Neutrophil (primary cell): ENCODE results near the gene SENP7.

Experiments used
- H3K27ac ChIP-seq: fragments of 200-600 bp; sonication (generic); 2 replicates; pipeline ENCODE4 v1.5.1; 2016; ENCODE audit warnings: mild to moderate bottlenecking, moderate library complexity
- H3K27me3 ChIP-seq: fragments of 200-600 bp; sonication (generic); 2 replicates; pipeline ENCODE4 v1.6.0; 2016; ENCODE audit warnings: mild to moderate bottlenecking
- H3K36me3 ChIP-seq: fragments of 200-600 bp; sonication (generic); 2 replicates; pipeline ENCODE4 v1.5.1; 2017
- H3K4me1 ChIP-seq, 2 experiments: fragments of 200-600 bp in 1 of 2; sonication (generic) in 1 of 2; 1 replicate in 1 of 2; 2 replicates in 1 of 2; pipeline versions ENCODE4 v1.5.1 to v1.6.1; 2013 to 2016; ENCODE audit warnings: low read depth in 1 of 2, low read length in 1 of 2, mild to moderate bottlenecking in 1 of 2, moderate library complexity in 1 of 2; ENCODE audit not compliant: control insufficient read depth in 1 of 2, insufficient read depth in 1 of 2
- H3K4me3 ChIP-seq, 2 experiments: fragments of 200-600 bp in 1 of 2; sonication (generic) in 1 of 2; 1 replicate in 1 of 2; 2 replicates in 1 of 2; pipeline ENCODE4 v1.5.1; 2013 to 2016; ENCODE audit warnings: low read depth in 1 of 2, low read length in 1 of 2, mild to moderate bottlenecking in 1 of 2, moderate library complexity in 1 of 2
- H3K9me3 ChIP-seq: fragments of 200-600 bp; sonication (generic); 2 replicates; pipeline ENCODE4 v1.5.1; 2016
- CTCF ChIP-seq: fragments of 200-600 bp; sonication (generic); IDR thresholded peaks from 2 replicates; pipeline ENCODE4 v1.5.1; 2016; ENCODE audit warnings: antibody characterized with exemption

The SENP7 gene

GRCh38 chr3:101501783-101502182 lies 11.2 kb downstream of the SENP7 start:
- Histone ChIP-seq H3K4me3 (no peak overlapping the region), H3K4me1 (no peaks in the 10 kb centered on the region), H3K27me3 (no peaks in the 10 kb centered on the region), H3K36me3 (no peaks in the 10 kb centered on the region), H3K9me3 (no peaks in the 10 kb centered on the region), H3K27ac (no peak overlapping the region)
- TF ChIP-seq CTCF = no peak

- Histone ChIP-seq H3K27me3 (no peaks in the 10 kb centered on the region), H3K9me3 (no peaks in the 10 kb centered on the region), H3K36me3 (no peaks in the 10 kb centered on the region), H3K4me1 (no peaks in the 10 kb centered on the region), H3K4me3 (no peak overlapping the region), H3K27ac (no peak overlapping the region)
- no peak for TF ChIP-seq CTCF
Measured at GRCh38 chr3:101500208-101500607, 12.8 kb downstream of the SENP7 start.

- Histone ChIP-seq H3K27me3 (no peaks in the 10 kb centered on the region), H3K36me3 (peaks cover 5% of the 10 kb centered on the region), H3K4me3 (no peak overlapping the region), H3K27ac (no peak overlapping the region), H3K9me3 (no peaks in the 10 kb centered on the region), H3K4me1 (no peaks in the 10 kb centered on the region)
- TF ChIP-seq CTCF = no peak
Measured at GRCh38 chr3:101497803-101498202, 15.2 kb downstream of the SENP7 start.

- TF ChIP-seq CTCF = no peak
- H3K36me3 ChIP-seq = peaks cover 14% of the 10 kb centered on the region
- no peak overlapping the region for H3K4me3 ChIP-seq
Measured at GRCh38 chr3:101495552-101495951, 17.5 kb downstream of the SENP7 start.

GRCh38 chr3:101484805-101485620 lies 28.0 kb downstream of the SENP7 start:
- H3K27ac ChIP-seq = no peak overlapping the region
- no peak overlapping the region for H3K4me3 ChIP-seq
- no peak for TF ChIP-seq CTCF
- peaks cover 4% of the 10 kb centered on the region for H3K36me3 ChIP-seq
- H3K4me1 ChIP-seq = no peaks in the 10 kb centered on the region
- no peaks in the 10 kb centered on the region for H3K9me3 ChIP-seq
- H3K27me3 ChIP-seq = no peaks in the 10 kb centered on the region

More at GRCh38 chr3:101495552-101495951, 17.5 kb downstream of the SENP7 start:
- no peaks in the 10 kb centered on the region for H3K4me1 ChIP-seq
- H3K27me3 ChIP-seq = no peaks in the 10 kb centered on the region
- no peaks in the 10 kb centered on the region for H3K9me3 ChIP-seq
- no peak overlapping the region for H3K27ac ChIP-seq
